NB4 (cell line): ENCODE results near the gene NME1.
"Not testable (repeated sequence)": the region's sequence is repeated elsewhere in the genome, so short reads cannot be mapped to it uniquely, and the experiment has no call there.

Experiments
- DNase-seq: peaks from one replicate; pipeline ENCODE4 v3.0.0; 2010; ENCODE audit warnings: low read depth
- H3K4me3 ChIP-seq: one replicate; pipeline ENCODE4 v1.5.1; 2011; ENCODE audit warnings: mild to moderate bottlenecking, low read depth, low read length, moderate library complexity
- MYC ChIP-seq: IDR thresholded peaks from 2 replicates; pipeline ENCODE4 v1.6.1; 2011; ENCODE audit warnings: low read depth, low read length
- POLR2A ChIP-seq: IDR thresholded peaks from 2 replicates; pipeline ENCODE4 v1.6.1; 2011; ENCODE audit warnings: mild to moderate bottlenecking; ENCODE audit not compliant: insufficient read length; ENCODE audit errors: extremely low read depth
- TF ChIP-seq, protein P1 (sequence below): IDR thresholded peaks from 2 replicates; pipeline ENCODE4 v1.6.1; 2011; ENCODE audit warnings: low read depth, low read length
- TF ChIP-seq, protein P2 (sequence below): IDR thresholded peaks from one replicate; pipeline ENCODE4 v1.5.1; 2012; ENCODE audit warnings: low read depth, low read length

The NME1 gene

GRCh38 chr17:51166198-51166986 is 13.0 kb downstream of the NME1 start, which contains the start of gene NME2:
TSS of gene NME2 (plus strand) at chr17:51166411. CDS start at chr17:51166831, 420 bp downstream.
- peak; percentile 78 for TF ChIP-seq POLR2A
- TF ChIP-seq, protein P1, sequence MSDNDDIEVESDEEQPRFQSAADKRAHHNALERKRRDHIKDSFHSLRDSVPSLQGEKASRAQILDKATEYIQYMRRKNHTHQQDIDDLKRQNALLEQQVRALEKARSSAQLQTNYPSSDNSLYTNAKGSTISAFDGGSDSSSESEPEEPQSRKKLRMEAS, result peak; percentile 92
- TF ChIP-seq MYC, result peak; percentile 97
- TF ChIP-seq, protein P2, sequence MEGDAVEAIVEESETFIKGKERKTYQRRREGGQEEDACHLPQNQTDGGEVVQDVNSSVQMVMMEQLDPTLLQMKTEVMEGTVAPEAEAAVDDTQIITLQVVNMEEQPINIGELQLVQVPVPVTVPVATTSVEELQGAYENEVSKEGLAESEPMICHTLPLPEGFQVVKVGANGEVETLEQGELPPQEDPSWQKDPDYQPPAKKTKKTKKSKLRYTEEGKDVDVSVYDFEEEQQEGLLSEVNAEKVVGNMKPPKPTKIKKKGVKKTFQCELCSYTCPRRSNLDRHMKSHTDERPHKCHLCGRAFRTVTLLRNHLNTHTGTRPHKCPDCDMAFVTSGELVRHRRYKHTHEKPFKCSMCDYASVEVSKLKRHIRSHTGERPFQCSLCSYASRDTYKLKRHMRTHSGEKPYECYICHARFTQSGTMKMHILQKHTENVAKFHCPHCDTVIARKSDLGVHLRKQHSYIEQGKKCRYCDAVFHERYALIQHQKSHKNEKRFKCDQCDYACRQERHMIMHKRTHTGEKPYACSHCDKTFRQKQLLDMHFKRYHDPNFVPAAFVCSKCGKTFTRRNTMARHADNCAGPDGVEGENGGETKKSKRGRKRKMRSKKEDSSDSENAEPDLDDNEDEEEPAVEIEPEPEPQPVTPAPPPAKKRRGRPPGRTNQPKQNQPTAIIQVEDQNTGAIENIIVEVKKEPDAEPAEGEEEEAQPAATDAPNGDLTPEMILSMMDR, result no peak
- DNase-seq, result peak; percentile 88
- peak within 1 kb of the TSS; percentile 89 for H3K4me3 ChIP-seq

DNA sequence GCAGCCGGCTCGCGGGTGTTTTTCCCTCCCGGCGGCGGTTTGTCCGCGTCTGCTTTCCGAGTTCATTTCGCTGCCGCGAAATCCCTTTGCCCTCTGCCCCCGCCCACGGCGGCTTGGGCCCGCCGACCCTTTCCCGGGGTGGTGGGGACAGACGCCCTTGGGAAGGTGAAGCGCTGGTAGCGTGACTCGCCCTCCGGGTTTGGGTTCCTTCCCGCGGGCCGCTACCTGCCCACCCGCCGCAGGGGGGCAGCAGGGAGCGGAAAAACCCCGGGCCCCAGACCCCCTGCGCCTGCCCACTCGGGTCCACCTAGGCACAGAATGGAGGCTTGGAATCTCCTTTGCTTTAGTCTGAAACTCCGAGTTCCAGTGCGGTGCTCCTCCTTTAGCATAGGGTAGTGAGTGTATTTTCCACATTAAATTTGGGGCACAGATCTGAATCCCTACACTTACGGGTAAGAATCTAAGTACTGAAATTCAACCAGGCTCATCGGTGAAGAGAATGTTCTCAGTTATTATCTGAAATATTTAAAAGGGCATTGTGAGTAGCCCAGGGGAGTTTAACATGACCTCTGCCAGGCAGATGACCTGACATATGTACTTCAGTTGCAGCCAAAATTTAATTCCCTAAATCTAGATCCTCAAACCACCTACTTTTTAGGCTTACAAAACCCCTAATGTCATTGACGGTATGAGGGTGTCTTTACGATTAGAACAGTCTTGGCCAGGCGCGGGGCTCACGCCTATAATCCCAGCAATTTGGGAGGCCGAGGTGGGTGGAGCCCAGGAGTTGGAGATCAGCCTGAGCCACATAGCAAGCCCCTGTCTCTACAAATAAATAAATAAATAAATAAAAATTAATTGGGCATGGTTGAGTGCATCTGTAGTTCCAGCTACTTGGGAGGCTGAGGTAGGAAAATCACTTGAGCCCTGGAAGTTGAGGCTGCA is 13.9 kb downstream of the NME1 start:
- TF ChIP-seq POLR2A (peak; percentile 21), MYC (no peak)
- TF ChIP-seq, protein P2, result peak; percentile 74
- TF ChIP-seq, protein P1, result no peak
- peak; percentile 77 for DNase-seq

GRCh38 chr17:51169340-51169739 is 16.0 kb downstream of the NME1 start:
- H3K4me3 ChIP-seq, result no peak overlapping the region
- TF ChIP-seq, protein P1, result no peak
- TF ChIP-seq, protein P2, result no peak
- TF ChIP-seq POLR2A, result no peak
- no peak for TF ChIP-seq MYC
- no peak for DNase-seq

More for the DNA sequence above, 13.9 kb downstream of the NME1 start:
- peak overlapping the region; percentile 89 for H3K4me3 ChIP-seq

GRCh38 chr17:51170736-51171135 is 17.4 kb downstream of the NME1 start:
- TF ChIP-seq, protein P1, result no peak
- TF ChIP-seq, protein P2, result no peak
- no peak for TF ChIP-seq MYC
- TF ChIP-seq POLR2A, result no peak
- DNase-seq, result no peak
- no peak overlapping the region for H3K4me3 ChIP-seq

GRCh38 chr17:51172030-51172429 is 18.7 kb downstream of the NME1 start:
- not testable (repeated sequence) for DNase-seq, H3K4me3 ChIP-seq

GRCh38 chr17:51180486-51180885 is 27.1 kb downstream of the NME1 start:
- TF ChIP-seq, protein P1, result no peak
- TF ChIP-seq POLR2A (no peak), MYC (no peak)
- TF ChIP-seq, protein P2, result no peak

More at GRCh38 chr17:51180486-51180885, 27.1 kb downstream of the NME1 start:
- no peak overlapping the region for H3K4me3 ChIP-seq
- DNase-seq, result no peak
